Glomerular visceral epithelial cell (primary cell): ENCODE measurements around the gene SFSWAP.
"Not testable (repeated sequence)": the region's sequence is repeated elsewhere in the genome, so short reads cannot be mapped to it uniquely, and the experiment has no call there.

Experiments
- DNase-seq: peaks from one replicate; pipeline ENCODE4 v3.0.0-alpha.2; 2016; ENCODE audit errors: extremely low spot score

The SFSWAP gene

DNA sequence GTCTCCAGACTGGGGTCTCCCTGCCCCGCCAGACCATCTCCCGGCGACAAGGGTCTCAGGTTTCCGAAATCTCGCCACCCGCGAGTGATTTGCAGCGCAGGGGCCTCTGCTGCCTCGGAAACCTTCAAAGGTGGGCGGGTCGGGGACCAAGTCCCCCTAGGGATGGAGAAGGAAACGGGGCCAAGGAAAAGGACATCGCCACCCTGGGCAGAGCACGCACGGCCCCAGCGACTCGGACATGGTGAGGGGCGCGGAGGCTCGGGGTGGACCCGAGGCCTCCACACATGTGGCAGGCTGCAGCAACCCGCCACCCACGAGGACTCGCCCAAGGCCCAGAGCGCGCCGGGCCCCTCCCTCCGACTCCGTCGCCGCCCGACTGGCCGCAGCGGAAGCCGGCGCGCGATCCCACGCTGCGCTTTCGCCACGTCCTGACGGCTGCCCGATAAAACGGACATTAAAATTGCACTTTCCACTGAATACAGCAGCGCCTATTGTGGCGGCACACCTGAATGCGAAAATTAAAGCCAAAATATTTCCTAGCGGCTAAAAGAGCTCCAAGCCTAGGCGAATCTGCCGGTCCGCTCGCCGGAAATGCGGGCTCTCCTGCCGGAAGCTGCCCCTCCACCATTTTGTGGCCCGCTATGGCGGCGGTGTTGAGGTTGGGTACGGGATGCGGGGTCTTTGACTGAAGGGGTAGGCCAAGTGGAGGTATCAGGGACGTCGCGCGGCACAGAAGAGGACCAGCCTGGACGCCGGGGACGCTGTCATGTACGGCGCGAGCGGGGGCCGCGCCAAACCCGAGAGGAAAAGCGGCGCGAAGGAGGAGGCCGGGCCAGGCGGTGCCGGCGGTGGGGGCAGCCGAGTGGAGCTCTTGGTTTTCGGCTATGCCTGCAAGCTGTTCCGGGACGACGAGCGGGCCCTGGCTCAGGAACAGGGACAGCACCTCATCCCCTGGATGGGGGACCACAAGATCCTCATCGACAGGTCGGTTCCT is at the start of gene SFSWAP:
Gene SFSWAP, plus strand, starts transcription at position 627 of the 994 bp plus-strand sequence. Its CDS starts 140 bp downstream, at position 767.
- DNase-seq: peak; percentile 65

DNA sequence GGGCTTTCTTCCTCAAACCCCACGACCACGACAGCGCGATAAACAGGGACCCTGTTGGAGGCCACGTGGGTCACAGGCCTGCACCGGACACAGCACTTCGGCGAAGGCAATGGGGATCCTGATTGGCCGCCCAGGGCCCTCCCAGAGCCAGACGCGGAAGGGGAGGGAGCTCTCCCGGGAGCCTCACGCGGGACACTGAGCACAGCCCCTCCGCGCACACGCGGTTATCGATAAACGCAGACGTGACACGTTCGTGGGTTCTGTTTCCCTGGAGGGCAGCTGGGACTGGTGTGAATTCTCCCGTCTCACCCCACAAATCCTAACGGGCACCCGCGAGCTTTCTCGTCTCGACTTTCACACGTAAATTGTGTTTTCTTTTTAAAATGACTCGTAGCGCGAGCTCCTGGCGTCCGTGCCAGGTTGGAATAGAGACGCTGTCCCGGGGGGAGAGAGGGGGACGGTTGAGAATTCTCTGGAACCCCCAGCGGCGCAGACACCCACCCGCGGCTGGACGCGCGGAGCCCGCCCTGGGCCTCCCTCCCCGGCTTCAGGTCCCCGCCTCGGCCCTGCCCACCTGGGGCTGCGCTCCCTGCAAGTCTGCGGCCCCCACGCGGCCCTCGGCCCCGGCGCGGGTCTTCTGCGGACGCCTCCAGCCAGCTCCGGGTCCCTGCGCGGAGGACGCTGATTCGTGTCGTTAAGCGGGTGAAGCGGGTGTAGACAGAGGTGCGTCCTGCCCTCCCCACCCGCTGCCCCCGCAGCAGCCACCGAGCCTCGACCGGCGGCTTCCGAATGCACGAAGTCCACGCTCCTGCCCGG is 49.5 kb upstream of the SFSWAP start:
- DNase-seq: not testable (repeated sequence)

DNA sequence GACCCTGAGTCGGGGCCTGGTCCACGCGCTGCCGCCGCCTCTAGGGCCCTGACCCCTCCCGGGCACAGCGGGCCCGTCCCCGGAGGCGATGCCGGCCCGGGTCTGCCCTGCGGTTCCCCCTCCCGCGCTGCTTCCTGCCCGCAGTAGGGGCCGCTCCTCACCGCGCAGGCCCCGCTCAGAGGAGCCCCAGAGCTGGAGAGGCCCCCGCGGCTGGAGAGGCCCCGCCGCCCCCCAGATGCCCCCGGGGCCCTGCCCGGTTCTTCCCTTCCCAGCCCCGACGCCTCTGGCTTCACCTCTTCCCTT is 49.0 kb upstream of the SFSWAP start:
- DNase-seq: not testable (repeated sequence)

DNA sequence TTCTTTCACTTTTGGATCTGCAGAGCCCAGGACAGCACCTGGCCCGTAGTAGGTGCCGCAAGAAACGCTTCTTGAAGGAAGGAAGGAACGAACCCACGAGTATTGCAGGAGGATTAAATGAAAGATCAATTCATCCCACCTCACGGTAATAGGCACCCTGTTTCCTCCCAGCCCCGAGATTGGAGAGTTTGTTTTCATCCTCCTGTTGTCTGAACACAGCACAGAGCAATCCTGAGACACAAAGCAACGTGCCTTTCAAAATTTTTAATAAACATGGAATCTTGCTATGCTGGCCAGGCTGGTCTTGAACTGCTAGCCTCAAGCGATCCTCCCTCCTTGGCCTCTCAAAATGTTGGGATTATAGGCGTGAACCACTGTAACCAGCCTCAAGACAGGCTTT is 48.5 kb upstream of the SFSWAP start:
- not testable (repeated sequence) for DNase-seq

DNA sequence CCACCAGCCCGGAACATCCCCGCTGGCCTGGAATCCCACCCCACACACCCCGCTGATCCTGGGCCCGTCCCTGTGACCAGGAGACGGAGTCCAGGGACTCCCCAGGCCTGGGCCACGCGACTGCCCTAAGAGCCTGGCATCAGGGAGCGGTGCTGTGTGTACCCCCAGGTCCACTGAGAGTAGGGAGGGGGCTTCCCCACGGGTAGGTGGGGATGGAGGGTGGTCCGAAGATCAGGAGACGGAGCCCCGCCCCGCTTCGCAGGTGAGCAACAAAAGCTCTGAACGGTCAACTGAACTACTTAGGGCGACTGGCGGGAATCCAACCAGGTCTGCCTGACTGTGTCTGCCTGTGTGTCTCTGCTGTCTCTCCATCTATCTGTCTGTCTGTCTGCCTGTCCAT is 45.2 kb upstream of the SFSWAP start:
- not testable (repeated sequence) for DNase-seq

DNA sequence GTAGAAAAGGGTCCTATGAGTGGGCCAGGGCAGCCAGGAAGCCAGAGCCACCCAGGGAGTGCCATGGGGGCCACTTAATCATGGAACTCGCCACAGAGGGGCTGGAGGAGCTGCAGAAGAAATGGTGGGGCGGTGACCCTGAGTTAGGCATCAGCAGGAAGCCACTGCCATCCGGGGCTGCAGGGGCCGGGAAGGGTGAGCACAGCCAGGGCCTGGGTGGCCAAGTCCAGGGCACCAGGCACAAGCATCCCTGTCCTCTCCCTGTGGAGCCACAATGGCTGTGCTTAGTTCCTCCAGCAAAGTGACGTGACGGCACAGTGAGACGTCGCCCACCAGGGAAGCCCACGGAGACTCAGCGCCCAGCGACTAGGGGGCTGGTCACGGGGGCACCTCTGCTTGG is 44.4 kb upstream of the SFSWAP start:
- not testable (repeated sequence) for DNase-seq

DNA sequence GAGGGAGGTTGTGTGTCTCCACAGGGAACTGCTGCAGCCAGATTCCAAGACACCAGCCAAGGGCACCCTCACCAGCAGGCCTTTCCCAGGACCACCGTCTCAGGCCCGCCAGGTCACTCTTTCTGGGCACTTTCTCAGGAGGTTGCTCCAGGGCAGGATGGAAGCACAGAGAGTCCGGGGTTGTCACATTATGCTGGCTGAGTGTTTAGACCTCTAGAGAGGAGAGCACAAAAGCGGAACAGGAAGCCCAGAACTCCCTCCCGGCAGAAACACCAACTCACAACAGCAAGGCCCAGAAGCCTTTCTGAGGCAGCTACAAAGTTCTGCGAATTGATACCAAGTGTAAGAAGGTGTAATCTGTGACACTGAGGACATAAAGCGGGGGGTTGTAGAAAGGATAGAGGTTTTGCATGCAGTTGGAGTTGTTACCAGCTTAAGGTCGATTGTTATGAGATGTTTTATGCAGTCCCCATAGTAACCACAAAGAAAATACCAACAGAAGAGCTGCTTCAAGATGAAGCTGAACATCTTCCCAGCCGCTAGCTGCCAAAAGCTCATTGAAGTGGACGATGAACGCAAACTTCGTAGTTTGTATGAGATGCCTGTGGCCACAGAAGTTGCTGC is 43.8 kb upstream of the SFSWAP start:
- not testable (repeated sequence) for DNase-seq

DNA sequence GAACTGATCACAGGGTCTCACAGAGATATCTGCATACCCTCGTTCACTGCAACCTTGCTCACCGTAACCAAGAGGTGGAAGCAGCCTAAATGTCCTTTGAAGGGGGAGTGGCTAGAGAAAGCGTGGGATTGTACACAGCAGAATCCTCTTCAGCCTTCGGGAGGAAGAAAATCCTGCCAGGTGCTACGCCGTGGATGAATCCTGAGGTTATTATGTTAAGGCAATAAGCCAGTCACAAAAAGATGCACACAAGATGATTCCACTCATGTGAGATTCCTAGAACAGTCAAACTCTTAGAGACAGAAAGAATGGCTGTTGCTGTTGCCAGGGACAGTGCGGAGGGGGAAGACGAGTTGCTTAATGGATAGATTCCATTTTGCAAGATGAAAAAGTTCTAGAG is 39.6 kb upstream of the SFSWAP start:
- DNase-seq: no peak

DNA sequence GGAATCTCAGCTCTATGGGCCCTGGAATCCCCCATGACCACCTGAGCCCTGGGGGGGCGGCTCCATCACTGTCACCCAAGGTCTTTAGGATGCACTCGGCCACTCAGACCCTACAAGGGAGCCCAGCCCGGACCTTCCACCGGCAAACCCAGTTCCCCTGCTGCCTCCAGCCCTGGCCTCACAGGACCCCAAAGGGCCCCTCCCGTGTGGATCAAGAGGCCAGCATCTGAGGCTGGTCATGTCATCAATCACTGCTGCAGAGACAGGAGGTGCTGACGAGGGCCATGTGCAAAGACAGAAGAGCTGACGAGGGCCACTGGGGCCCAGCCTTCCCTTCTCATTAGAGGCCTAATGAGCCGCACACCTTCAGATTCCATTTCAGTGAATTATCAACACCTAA is 39.0 kb upstream of the SFSWAP start:
- no peak for DNase-seq

DNA sequence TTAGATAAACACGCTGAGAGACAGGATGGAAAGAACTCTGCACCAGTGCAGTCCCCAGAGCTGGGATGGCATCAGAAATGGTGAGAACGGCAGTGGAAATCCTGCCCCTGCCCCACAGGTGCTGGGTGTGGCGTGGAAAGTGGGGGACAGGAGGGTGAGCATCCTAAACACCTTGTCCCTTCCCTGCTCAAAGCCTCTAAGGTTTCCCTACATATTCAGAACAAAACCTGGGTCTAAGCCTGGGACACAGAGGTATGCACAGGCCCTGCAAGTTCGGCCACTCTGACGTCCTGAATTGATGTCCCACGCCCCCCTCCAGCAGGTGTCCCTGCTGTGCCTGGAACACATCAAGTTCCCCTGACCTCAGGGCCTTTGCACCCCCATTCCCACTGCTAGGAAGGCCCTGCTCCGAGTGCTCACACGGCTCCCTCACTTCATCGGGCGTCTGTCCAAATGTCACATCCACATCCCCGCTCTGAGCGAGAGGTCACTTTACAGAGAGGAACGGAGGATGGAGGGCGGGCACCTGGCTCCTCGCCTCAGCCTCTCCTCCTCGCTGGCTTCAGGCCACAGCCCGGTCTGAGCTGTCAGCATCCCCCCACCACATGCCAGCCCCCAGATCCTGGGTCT is 38.5 kb upstream of the SFSWAP start:
- DNase-seq: no peak

DNA sequence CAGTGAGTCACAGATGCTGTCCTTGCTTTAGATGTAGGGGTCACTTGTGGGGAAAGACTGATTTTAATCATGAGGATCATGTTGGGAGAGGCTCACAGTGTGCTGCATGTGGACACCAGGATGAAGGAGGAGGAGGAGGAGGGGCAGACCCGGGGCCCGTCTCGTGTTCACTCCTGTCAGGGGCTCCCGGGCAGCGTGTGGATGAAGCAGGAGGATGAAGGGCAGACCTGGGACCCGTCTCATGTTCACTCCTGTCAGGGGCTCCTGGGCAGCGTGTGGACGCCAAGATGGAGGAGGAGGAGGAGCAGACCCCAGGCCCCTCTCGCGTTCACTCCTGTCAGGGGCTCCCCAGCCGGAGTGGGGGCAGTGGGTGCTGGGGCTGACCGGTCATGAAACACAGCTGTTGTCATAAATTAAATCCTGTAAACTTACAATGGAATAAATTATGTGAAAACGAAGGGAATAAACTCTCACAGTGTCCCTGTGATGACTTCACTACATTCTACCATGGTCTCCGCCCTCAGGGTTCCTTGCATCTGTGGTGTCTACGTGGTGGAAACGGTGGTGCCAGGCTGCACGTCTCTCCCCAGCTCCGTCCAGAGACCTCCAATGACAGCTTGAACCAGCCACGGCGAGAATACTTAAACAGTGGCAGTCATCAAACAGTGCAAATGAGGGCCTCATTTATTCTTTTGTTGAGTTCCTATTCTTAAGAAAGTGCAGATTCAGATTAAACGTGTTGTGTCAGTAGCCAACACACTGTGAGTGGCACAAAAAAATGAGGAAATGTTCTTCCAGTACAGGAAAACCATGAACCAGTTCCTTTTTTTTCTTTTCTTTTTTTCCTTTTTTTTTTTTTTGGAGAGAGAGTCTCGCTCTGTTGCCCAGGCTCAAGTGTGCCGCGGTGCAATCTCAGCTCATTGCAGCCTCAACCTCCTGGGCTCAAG is 37.7 kb upstream of the SFSWAP start:
- DNase-seq: no peak

DNA sequence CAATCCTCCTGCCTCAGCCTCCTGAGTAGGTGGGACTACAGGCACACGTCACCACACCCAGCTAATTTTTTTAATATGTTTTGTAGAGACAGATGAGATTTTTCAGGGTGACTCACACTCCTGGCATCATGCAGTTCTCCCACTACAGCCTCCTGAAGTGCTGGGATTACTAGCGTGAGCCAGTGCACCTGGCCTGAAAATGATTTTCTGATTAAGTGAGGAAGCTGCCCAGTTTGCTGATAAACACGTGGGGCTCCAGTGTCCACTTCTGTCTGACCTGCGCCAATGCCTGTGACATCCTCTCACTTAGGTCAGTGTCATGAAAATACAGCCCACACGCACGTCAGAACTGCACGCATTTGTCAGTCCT is 37.0 kb upstream of the SFSWAP start:
- no peak for DNase-seq

DNA sequence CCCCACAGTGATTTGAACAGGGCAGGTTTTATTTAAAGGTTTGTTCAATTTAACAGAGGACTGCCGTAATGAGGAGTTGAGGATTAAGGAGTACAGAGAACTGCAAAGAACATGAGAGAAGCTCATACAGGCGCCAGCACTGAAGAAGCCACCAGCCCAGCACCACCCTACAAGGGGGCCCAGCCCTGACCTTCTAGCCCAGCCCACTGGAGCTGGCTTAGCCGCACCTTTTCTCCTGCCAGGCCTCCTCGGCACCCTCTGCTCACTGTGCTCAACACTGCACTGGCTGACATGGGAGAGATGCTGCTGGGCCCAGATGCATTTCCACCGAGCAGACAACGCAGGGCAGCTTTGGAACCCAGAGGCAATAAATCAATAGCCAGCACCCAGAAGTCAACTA is 36.5 kb upstream of the SFSWAP start:
- no peak for DNase-seq

DNA sequence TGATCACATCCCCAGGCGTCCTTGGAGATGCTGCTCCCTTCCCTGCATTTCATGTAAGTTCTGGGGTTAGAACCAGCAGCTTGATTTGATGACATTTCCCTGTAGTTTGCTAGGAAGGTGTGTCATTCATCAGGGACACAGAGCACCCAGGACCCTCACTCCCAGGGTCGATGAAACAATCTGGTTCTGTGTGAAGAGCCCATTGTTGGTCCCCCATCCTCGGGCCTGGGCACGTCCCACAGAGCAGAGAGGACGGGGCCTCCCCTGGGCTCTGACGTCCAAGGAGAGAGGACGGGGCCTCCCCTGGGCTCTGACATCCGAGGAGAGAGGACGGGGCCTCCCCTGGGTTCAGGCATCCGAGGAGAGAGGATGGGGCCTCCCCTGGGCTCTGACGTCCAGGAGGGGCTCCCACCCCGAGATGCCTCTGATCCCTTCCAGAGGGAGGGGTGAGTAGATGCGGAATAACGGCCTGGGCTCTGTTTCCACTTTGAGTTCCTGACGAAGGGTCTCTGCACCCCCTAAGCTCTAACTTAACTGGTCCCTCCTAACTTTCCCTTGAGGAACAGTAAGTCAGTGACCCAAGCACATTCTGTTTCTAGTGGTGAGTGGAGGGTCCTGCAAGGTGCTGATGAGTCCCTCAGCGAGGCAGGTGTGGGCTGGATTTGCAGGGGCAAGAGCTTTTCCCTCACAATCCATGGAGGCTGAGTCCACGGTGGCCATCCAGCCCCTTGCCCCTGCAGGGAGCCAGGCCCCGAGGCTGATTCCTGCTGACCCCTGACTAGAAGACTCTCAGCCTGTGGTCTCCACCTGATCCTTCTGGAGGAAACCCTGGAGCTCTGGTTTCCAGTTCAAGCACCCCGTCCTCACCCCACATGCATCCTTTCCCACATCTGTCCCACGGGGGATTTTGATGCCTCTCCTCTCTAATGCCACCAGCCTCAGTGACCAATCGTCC is 35.5 kb upstream of the SFSWAP start:
- no peak for DNase-seq

DNA sequence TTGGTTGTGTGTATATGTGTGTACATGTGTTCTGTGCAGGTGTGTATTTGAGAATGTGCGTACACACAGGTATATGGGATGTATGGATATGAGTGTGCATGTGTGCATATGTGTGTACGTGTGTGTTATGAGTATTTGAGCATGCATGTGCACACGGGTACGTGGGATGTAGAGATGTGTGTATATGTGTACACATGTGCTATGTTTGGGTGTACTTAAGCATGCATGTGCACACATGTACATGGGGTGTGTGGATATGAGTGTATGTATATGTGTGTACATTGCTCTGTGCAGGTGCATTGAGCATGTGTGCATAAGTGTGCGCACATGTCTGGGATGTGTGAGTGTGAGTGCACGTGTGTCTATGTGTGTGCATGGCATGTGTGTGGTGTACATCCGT is 34.3 kb upstream of the SFSWAP start:
- no peak for DNase-seq

DNA sequence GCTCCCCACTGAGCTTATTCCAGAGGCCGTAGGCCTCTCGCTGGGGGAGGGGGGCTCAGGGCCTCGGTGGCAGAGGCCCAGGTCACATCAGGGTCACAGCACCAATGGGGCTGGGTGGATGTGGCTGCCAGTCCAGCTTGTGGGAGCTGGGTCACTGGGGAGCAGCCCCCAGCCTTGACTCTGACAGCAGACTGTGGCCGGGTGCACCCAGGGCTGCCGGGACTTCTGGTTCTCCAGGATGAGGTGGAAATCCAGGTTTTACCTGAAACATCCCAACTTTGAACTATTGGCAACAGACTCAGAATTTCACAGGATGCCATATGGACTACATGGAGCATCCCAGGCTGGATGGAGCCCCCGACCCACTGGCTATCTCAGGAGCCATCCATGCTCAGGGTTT is 33.8 kb upstream of the SFSWAP start:
- DNase-seq: not testable (repeated sequence)

DNA sequence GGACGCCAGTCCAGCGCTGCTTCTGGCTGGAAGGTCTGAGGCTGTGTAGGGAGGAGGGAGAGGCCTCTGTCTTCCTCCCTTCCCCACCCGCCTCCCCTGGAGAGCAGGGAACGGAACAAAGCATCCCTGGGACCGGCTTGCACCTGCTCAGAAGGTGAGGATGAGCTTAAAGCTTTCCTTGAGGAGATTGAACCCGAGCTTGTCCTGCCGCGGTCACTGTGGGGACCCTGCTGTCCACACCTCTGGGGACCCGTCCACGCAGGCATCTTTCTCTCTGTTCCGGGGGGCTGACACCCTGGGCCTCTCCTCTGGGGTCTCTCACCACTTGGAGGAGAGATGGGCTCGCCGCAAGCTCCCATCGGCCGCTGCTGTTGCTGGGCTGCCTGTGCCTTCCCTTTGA is 33.2 kb upstream of the SFSWAP start:
- no peak for DNase-seq

DNA sequence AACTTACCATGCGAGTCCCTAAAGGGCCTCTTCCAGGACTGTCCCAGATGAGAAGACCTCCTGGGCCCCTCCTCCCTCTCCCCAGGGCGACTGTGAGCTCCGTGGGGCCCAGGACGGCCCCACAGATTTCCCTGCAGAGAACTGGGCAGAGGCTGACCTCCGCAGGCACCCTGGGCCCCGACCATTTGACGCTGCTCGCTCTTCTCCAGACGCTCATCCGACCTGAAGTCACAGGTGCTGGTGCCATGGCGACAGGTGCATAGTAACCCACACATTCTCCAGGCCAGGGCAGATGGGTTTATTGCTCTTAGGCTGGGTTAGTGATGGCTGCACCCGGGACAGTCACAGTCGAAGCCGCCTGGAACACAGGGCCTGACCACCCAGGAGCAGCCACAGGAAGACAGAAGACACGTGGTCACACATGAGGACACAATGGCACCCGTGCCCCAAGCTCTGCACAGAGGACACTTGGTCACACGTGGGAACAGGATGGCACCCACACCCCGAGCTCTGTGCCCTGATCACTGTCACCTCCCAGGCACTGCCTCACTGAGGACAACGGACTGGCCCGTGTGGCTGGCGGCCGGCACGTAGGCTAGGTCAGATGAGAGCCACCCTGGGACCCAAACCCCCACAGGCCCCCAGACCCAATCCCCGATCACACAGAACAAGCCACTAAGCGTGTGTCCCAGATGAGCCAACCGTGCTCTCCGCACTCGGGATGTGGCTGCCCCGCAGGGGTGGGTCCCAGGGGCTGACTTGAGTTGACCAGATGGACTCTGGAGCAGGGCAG is 32.3 kb upstream of the SFSWAP start:
- DNase-seq: not testable (repeated sequence)

DNA sequence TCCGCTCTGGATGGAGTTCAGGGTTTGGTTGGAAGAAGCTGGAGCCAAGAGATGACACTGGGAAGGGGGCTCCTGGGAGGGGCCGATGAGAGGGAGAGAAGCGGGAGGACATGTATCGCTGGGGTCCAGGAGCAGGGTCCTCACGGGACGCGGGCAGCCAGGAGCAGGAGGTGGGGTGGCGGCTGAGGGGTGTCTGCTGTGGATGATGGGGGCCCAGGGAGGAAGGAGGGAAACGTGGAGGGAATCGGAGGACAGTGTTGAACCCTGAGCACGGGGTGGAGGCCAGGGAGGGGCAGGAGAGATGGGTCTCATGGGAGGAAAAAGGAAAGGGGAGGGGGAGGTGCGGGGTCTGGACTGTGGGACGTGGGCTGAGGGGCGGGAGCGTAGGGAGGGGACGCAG is 31.7 kb upstream of the SFSWAP start:
- not testable (repeated sequence) for DNase-seq
